Gastrocnemius medialis (tissue), 4 donors: ENCODE measurements around the gene MDK.

ENCODE experiments used
- CTCF ChIP-seq, 5 experiments: fragments of 450-650 bp in 3 of 5; fragments of 200-600 bp in 2 of 5; sonication (generic) in 2 of 5; IDR thresholded peaks in 4 of 5; conservative IDR thresholded peaks in 1 of 5; 1 replicate in 4 of 5; 2 replicates in 1 of 5; pipeline ENCODE4 v1.5.1; 2016 to 2019; ENCODE audit warnings: antibody characterized with exemption in 5 of 5, mild to moderate bottlenecking in 3 of 5, moderate library complexity in 3 of 5
- POLR2A ChIP-seq, 2 donors: fragments of 450-650 bp; IDR thresholded peaks; one replicate each; pipeline ENCODE4 v1.6.1; 2017; ENCODE audit warnings: antibody characterized with exemption in 2 of 2, mild to moderate bottlenecking in 2 of 2, moderate library complexity in 2 of 2

GRCh38 chr11:46429717-46430116 lies 48.2 kb downstream of the MDK start:
- TF ChIP-seq POLR2A (IDR thresholded peaks at IDR 0.05), result no peak
- TF ChIP-seq CTCF (IDR thresholded peaks at IDR 0.05 in 4 of 5, conservative IDR thresholded peaks at IDR 0.05 in 1 of 5), result no peak
